HepG2 (cell line): ENCODE results near the gene ITGB7. TPM values are rescaled to one million over a fixed set of nuclear protein-coding genes. Genes with fewer than 3 reads are reported as not detected.

Experiments used
- ATAC-seq: fragments of 200-7000 bp; cut with Tn5 transposase; 3 replicates; pipeline ENCODE4 v1.9.1; 2020; ENCODE audit warnings: mild to moderate bottlenecking, moderate library complexity
- BruUV-seq: library from RNA; stranded (reverse); fragments of 400-500 nt; replicated peaks from 2 replicates; lab custom pipeline; 2021; lab: Mats Ljungman, UMichigan
- CTCF ChIA-PET: fragments of 300-600 bp; formaldehyde crosslinking; extraction: SDS; loops from one replicate; lab custom pipeline; 2021; ENCODE audit warnings: low total read pairs, inconsistent platforms, low intra/inter-chr PET ratio; lab: Yijun Ruan, JAX
- POLR2A ChIA-PET: fragments of 350-600 bp; sonication (Branson Sonifier 250); formaldehyde crosslinking; loops from one replicate; lab custom pipeline; 2020; ENCODE audit warnings: antibody characterized with exemption, inconsistent platforms; lab: Yijun Ruan, JAX
- DNase-seq: peaks from one replicate; pipeline ENCODE4 v3.0.0-alpha.2; 2015; ENCODE audit warnings: low spot score
- FAIRE-seq: peaks from 3 replicates; lab custom pipeline; 2011; peaks lifted over from hg19 to GRCh38; lab: Jason Lieb, UNC
- H2AFZ ChIP-seq: one replicate; pipeline ENCODE4 v1.6.1; 2011; ENCODE audit warnings: low read length, inconsistent platforms
- H3K27ac ChIP-seq: fragments of 300-600 bp; 3 replicates; pipeline ENCODE4 v1.8.0; 2011; ENCODE audit warnings: mixed run types, mild to moderate bottlenecking, mixed read lengths, low read length, inconsistent platforms; ENCODE audit not compliant: insufficient read depth; ENCODE audit errors: extremely low read length
- H3K27me3 ChIP-seq, 2 experiments: fragments of 200-600 bp in 1 of 2; 2 replicates in 1 of 2; 3 replicates in 1 of 2; pipeline versions ENCODE4 v1.6.0 to v1.8.0; 2011; ENCODE audit warnings: low read length in 2 of 2, mild to moderate bottlenecking in 2 of 2, moderate library complexity in 2 of 2, inconsistent platforms in 1 of 2; ENCODE audit not compliant: insufficient read depth in 2 of 2, control insufficient read depth in 1 of 2
- H3K36me3 ChIP-seq, 2 experiments: fragments of 200-600 bp in 1 of 2; replicated peaks in 1 of 2; 2 replicates in 1 of 2; 3 replicates in 1 of 2; pipeline versions ENCODE4 v1.5.1 to v1.8.0; 2011; ENCODE audit warnings: low read length in 2 of 2, inconsistent platforms in 1 of 2; ENCODE audit not compliant: insufficient read depth in 2 of 2, control insufficient read depth in 1 of 2
- H3K4me1 ChIP-seq: 2 replicates; pipeline ENCODE4 v1.5.1; 2012; ENCODE audit warnings: low read length, inconsistent platforms; ENCODE audit not compliant: insufficient read depth
- H3K4me2 ChIP-seq: 2 replicates; pipeline ENCODE4 v1.6.0; 2011; ENCODE audit warnings: low read depth, low read length, inconsistent platforms
- H3K4me3 ChIP-seq, 3 experiments: fragments of 200-600 bp in 1 of 3; sonication (generic), shearing (Covaris generic) in 1 of 3; replicated peaks in 1 of 3; 2 replicates each; pipeline ENCODE4 v1.5.1; 2011 to 2016; ENCODE audit warnings: low read length in 3 of 3, inconsistent platforms in 2 of 3, low read depth in 2 of 3, mild to moderate bottlenecking in 2 of 3, control low read depth in 1 of 3, mixed read lengths in 1 of 3; ENCODE audit not compliant: insufficient read depth in 1 of 3
- H3K79me2 ChIP-seq: one replicate; pipeline ENCODE4 v1.6.1; 2011; ENCODE audit warnings: low read length, inconsistent platforms; ENCODE audit not compliant: insufficient read depth
- H3K9ac ChIP-seq: 2 replicates; pipeline ENCODE4 v1.6.0; 2011; ENCODE audit warnings: mild to moderate bottlenecking, low read depth, low read length, inconsistent platforms; ENCODE audit not compliant: insufficient read depth
- H3K9me3 ChIP-seq: 2 replicates; pipeline ENCODE4 v1.5.1; 2012; ENCODE audit warnings: mild to moderate bottlenecking, low read length
- H4K20me1 ChIP-seq: 2 replicates; pipeline ENCODE4 v1.6.0; 2011; ENCODE audit warnings: inconsistent platforms, mild to moderate bottlenecking, low read length, moderate library complexity; ENCODE audit not compliant: insufficient read depth
- CCAR2 ChIP-seq: fragments of 200-400 bp; formaldehyde crosslinking; optimal IDR thresholded peaks from 2 replicates; pipeline ENCODE3; 2018; ENCODE audit warnings: low read depth, mild to moderate bottlenecking, low read length, moderate library complexity
- ERF ChIP-seq: IDR thresholded peaks from 2 replicates; pipeline ENCODE4 v1.6.1; 2018; ENCODE audit warnings: missing biosample characterization, missing genetic modification reagents
- FOXP4 ChIP-seq: sonication (generic); formaldehyde crosslinking; IDR thresholded peaks from 2 replicates; pipeline ENCODE4 v1.4.0; 2020; ENCODE audit warnings: missing genetic modification reagents
- HMGXB4 ChIP-seq, 2 experiments: sonication (generic) in 1 of 2; formaldehyde crosslinking in 1 of 2; IDR thresholded peaks; 2 replicates each; pipeline versions ENCODE4 v1.4.0 to v1.6.1; 2018 to 2020; ENCODE audit warnings: missing genetic modification reagents in 2 of 2, borderline replicate concordance in 1 of 2, low read depth in 1 of 2, mild to moderate bottlenecking in 1 of 2, missing biosample characterization in 1 of 2
- MXD3 ChIP-seq: IDR thresholded peaks from 2 replicates; pipeline ENCODE4 v1.6.1; 2016; ENCODE audit warnings: mild to moderate bottlenecking, missing biosample characterization, missing genetic modification reagents
- NCOR1 ChIP-seq: fragments of 200-600 bp; sonication (generic); IDR thresholded peaks from 2 replicates; pipeline ENCODE4 v1.7.0; 2017; ENCODE audit warnings: antibody characterized with exemption, low read length, borderline replicate concordance
- TCF12 ChIP-seq, 2 experiments: fragments of 450-650 bp in 1 of 2; sonication (generic) in 1 of 2; formaldehyde crosslinking in 1 of 2; IDR thresholded peaks; 2 replicates each; pipeline versions ENCODE4 v1.6.1 to v1.8.0; 2017 to 2022; ENCODE audit warnings: antibody characterized with exemption in 1 of 2, mild to moderate bottlenecking in 1 of 2, missing genetic modification reagents in 1 of 2, moderate library complexity in 1 of 2
- YEATS4 ChIP-seq: sonication (generic); formaldehyde crosslinking; IDR thresholded peaks from 2 replicates; pipeline ENCODE4 v1.4.0; 2020; ENCODE audit warnings: missing genetic modification reagents, borderline replicate concordance
- ZBTB44 ChIP-seq: sonication (generic); formaldehyde crosslinking; IDR thresholded peaks from 2 replicates; pipeline ENCODE4 v1.4.0; 2020; ENCODE audit warnings: missing genetic modification reagents
- ZNF143 ChIP-seq: sonication (generic); formaldehyde crosslinking; IDR thresholded peaks from 2 replicates; pipeline ENCODE4 v1.4.0; 2020; ENCODE audit warnings: missing genetic modification reagents
- ZNF343 ChIP-seq: sonication (generic); formaldehyde crosslinking; IDR thresholded peaks from 2 replicates; pipeline ENCODE4 v1.4.0; 2020; ENCODE audit warnings: mild to moderate bottlenecking, missing genetic modification reagents
- ZNF354B ChIP-seq: sonication (generic); formaldehyde crosslinking; IDR thresholded peaks from 2 replicates; pipeline ENCODE4 v1.8.0; 2022; ENCODE audit warnings: mild to moderate bottlenecking, missing genetic modification reagents
- ZNF788 ChIP-seq: sonication (generic); formaldehyde crosslinking; IDR thresholded peaks from 2 replicates; pipeline ENCODE4 v1.5.0; 2020; ENCODE audit warnings: mild to moderate bottlenecking, missing genetic modification reagents, borderline replicate concordance
- ZNF792 ChIP-seq: IDR thresholded peaks from 2 replicates; pipeline ENCODE4 v1.6.1; 2016
- WGBS: methylation state at CpG from one replicate; pipeline ENCODE4 v1.1.6; 2017; ENCODE audit warnings: low lambda C conversion rate; 5-methylcytosine and 5-hydroxymethylcytosine counted together
- in situ Hi-C: cut with HindIII; loops from 2 replicates; pipeline ENCODE4 v1.10.0; 2017; ENCODE audit warnings: low pct_unique_long_range_greater_than_20kb; ENCODE audit not compliant: extremely low pct_ligation_motif_present
- intact Hi-C: fragments of 100-400 bp; cut with micrococcal nuclease; formaldehyde crosslinking; loops from one replicate; pipeline ENCODE4 v1.10.0; 2022; ENCODE audit not compliant: unreplicated experiment
- polyA plus RNA-seq, 8 experiments: library from polyadenylated mRNA; depleted of rRNA in 3 of 8; stranded (reverse) in 7 of 8; unstranded in 1 of 8; fragments of >200 nt; fragmentation: Illumina TruSeq in 4 of 8; extraction: Trizol in 4 of 8; gene quantifications; 2 replicates each; pipeline versions ENCODE4 v1.2.1 to v1.2.3, GENCODE V29; 2011 to 2016; ENCODE audit warnings: low read depth in 4 of 8, missing spikeins in 1 of 8, mixed read lengths in 1 of 8; ENCODE audit not compliant: insufficient read depth in 1 of 8
- total RNA-seq, 5 experiments: library from RNA; depleted of rRNA; stranded (reverse); fragments of >200 nt; fragmentation: Illumina TruSeq; extraction: Trizol; gene quantifications; 2 replicates each; pipeline ENCODE4 v1.2.3, GENCODE V29; 2016; ENCODE audit warnings: low read depth in 1 of 5
- TF ChIP-seq, protein P1 (sequence below): sonication (generic); formaldehyde crosslinking; IDR thresholded peaks from 2 replicates; pipeline ENCODE4 v1.8.0; 2022; ENCODE audit warnings: mild to moderate bottlenecking, missing genetic modification reagents, moderate library complexity
- TF ChIP-seq, protein P2 (sequence below): sonication (generic); formaldehyde crosslinking; IDR thresholded peaks from 2 replicates; pipeline ENCODE4 v1.4.0; 2020; ENCODE audit warnings: mild to moderate bottlenecking, missing genetic modification reagents

Gene ITGB7
- total and polyA plus RNA-seq, 2 of the 13 experiments (the other 11 are each of a cell fraction or from before 2014, with no cell fraction given): 0.16 to 0.18 TPM

DNA sequence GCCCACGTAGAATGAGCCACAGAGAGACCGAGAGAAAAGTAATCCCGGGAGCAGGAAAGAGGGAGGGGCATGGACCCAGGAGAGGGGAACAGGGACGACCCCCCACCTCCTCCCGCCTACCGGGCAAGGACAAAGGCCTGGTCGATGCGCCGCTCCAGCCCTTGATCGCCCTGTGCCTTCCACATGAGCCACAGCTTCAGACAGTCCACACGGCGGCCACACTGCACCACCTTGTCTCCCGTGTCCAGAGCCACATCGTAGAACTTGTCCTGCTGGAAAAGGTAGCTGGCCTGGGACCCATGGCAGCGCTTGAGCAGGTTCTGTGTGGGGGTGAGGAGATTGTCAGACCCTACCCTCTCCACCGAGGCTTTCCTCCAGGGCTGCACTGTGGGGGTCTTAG, 47.1 kb downstream of the ITGB7 start:
- Histone ChIP-seq H4K20me1 (no peaks in the 10 kb centered on the region), H3K4me3 (no peak overlapping the region; a peak in 1 of 6 replicates), H2AFZ (no peak overlapping the region), H3K36me3 (no peaks in the 10 kb centered on the region), H3K9me3 (no peaks in the 10 kb centered on the region), H3K4me2 (peak overlapping the region; percentile 50), H3K27me3 (no peaks in the 10 kb centered on the region), H3K79me2 (no peaks in the 10 kb centered on the region), H3K27ac (peak overlapping the region; percentile 24), H3K4me1 (peaks cover 44% of the 10 kb centered on the region), H3K9ac (no peak overlapping the region)
- in situ Hi-C loops: loop anchor here (5.0 kb wide), 1 partner anchor 32 kb away; no protein-coding TSS in a partner anchor
- WGBS: 79% methylated on average over 11 of the region's 16 CpGs
- intact Hi-C loops: loop anchor here (1.0 to 5.0 kb wide), 3 partner anchors 30 to 127 kb away; no protein-coding TSS in a partner anchor
- ChIA-PET CTCF (interaction anchor here (0.9 to 4.1 kb wide), 4 partner anchors 15 to 52 kb away, joined by 4 to 23 read pairs (median 6); no protein-coding TSS in a partner anchor), POLR2A (interaction anchor here (1.0 to 4.5 kb wide), 8 partner anchors 15 to 161 kb away, joined by 3 to 34 read pairs (median 6); partner anchors contain the start of genes AAAS, CSAD, PFDN5 and SOAT2)
- DNase-seq (no peak), ATAC-seq (peak; percentile 61), FAIRE-seq (no peak)
- no TSS peak for BruUV-seq
- TF ChIP-seq, protein P1, sequence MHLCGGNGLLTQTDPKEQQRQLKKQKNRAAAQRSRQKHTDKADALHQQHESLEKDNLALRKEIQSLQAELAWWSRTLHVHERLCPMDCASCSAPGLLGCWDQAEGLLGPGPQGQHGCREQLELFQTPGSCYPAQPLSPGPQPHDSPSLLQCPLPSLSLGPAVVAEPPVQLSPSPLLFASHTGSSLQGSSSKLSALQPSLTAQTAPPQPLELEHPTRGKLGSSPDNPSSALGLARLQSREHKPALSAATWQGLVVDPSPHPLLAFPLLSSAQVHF (CRISPR knock-in tag): no peak
- TF ChIP-seq ERF (CRISPR knock-in tag) (no peak), YEATS4 (CRISPR knock-in tag) (no peak), HMGXB4 (CRISPR knock-in tag; IDR thresholded peaks at IDR 0.05; ENCODE audit: borderline replicate concordance in 1 of 2, low read depth in 1 of 2) (no peak), FOXP4 (CRISPR knock-in tag) (no peak), ZNF788 (no peak), CCAR2 (no peak), ZNF354B (no peak), ZNF143 (CRISPR knock-in tag) (no peak), MXD3 (no peak), TCF12 (IDR thresholded peaks at IDR 0.05) (no peak), TCF12 (CRISPR knock-in tag; IDR thresholded peaks at IDR 0.05) (no peak), ZNF792 (CRISPR knock-in tag) (no peak), NCOR1 (no peak), ZBTB44 (CRISPR knock-in tag) (no peak), ZNF343 (CRISPR knock-in tag) (no peak)
- TF ChIP-seq, protein P2, sequence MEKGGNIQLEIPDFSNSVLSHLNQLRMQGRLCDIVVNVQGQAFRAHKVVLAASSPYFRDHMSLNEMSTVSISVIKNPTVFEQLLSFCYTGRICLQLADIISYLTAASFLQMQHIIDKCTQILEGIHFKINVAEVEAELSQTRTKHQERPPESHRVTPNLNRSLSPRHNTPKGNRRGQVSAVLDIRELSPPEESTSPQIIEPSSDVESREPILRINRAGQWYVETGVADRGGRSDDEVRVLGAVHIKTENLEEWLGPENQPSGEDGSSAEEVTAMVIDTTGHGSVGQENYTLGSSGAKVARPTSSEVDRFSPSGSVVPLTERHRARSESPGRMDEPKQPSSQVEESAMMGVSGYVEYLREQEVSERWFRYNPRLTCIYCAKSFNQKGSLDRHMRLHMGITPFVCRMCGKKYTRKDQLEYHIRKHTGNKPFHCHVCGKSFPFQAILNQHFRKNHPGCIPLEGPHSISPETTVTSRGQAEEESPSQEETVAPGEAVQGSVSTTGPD: no peak
